GM12872 (cell line): ENCODE measurements around the gene ANTKMT.

ENCODE experiments used
- CTCF ChIP-seq: IDR thresholded peaks from 3 replicates; pipeline ENCODE4 v1.5.1; 2011; ENCODE audit warnings: low read depth, mild to moderate bottlenecking, low read length, moderate library complexity; ENCODE audit not compliant: insufficient read depth

The ANTKMT gene

GRCh38 chr16:718922-719321 lies 2.0 kb upstream of the ANTKMT start:
- no peak for TF ChIP-seq CTCF

GRCh38 chr16:719815-720446 lies 1.0 kb upstream of the ANTKMT start:
- peak; percentile 31; the same call in 2 of the 3 replicates for TF ChIP-seq CTCF

- TF ChIP-seq CTCF = peak; percentile 44; the same call in 2 of the 3 replicates
These were observed 428 bp upstream of the ANTKMT start for GRCh38 chr16:720447-720989.

GRCh38 chr16:721765-722540 lies 1.0 kb downstream of the ANTKMT start:
- TF ChIP-seq CTCF = no peak

- no peak for TF ChIP-seq CTCF
These were observed 2.1 kb downstream of the ANTKMT start for GRCh38 chr16:722835-723633.

GRCh38 chr16:723695-724094 lies 2.7 kb downstream of the ANTKMT start:
- no peak for TF ChIP-seq CTCF
